PC-3 (cell line): Measurements from ENCODE around the gene GRB10. TPM values are rescaled to one million over a fixed set of nuclear protein-coding genes. Genes with fewer than 3 reads are reported as not detected.

ENCODE experiments used
- ATAC-seq: fragments of 200-7000 bp; cut with Tn5 transposase; 2 replicates; pipeline ENCODE4 v1.9.1; 2020; ENCODE audit warnings: mild to moderate bottlenecking, moderate library complexity
- BruUV-seq: library from RNA; stranded (reverse); fragments of 400-500 nt; replicated peaks from 2 replicates; lab custom pipeline; 2021; lab: Mats Ljungman, UMichigan
- CTCF ChIA-PET: fragments of 300-600 bp; sonication (Branson Sonifier 250); formaldehyde crosslinking; loops from one replicate; lab custom pipeline; 2022; ENCODE audit warnings: antibody characterized with exemption; lab: Charles Lee
- POLR2A ChIA-PET: fragments of 300-600 bp; sonication (Branson Sonifier 250); formaldehyde crosslinking; loops from one replicate; lab custom pipeline; 2022; ENCODE audit warnings: antibody characterized with exemption; ENCODE audit not compliant: unreplicated experiment; lab: Charles Lee
- DNase-seq: peaks from one replicate; pipeline ENCODE4 v3.0.0-alpha.2; 2015
- H2AFZ ChIP-seq: fragments of 300-600 bp; sonication (generic); 2 replicates; pipeline ENCODE4 v1.6.0; 2016; ENCODE audit warnings: antibody characterized with exemption, low read length
- H3F3A ChIP-seq: fragments of 300-600 bp; sonication (generic); one replicate; pipeline ENCODE4 v1.6.0; 2017; ENCODE audit warnings: antibody characterized with exemption, low read length, control low read depth, mild to moderate bottlenecking; ENCODE audit not compliant: unreplicated experiment
- H3K27ac ChIP-seq: fragments of 300-600 bp; sonication (generic); 2 replicates; pipeline ENCODE4 v1.5.1; 2016; ENCODE audit warnings: mild to moderate bottlenecking, low read length
- H3K27me3 ChIP-seq: fragments of 300-600 bp; sonication (generic); 2 replicates; pipeline ENCODE4 v1.6.1; 2016; ENCODE audit warnings: low read length, mixed read lengths
- H3K36me3 ChIP-seq: fragments of 300-600 bp; sonication (generic); 2 replicates; pipeline ENCODE4 v1.6.1; 2016; ENCODE audit warnings: low read depth, mixed run types, low read length, mixed read lengths
- H3K4me1 ChIP-seq: fragments of 300-600 bp; sonication (generic); 2 replicates; pipeline ENCODE4 v1.5.1; 2016; ENCODE audit warnings: low read length; ENCODE audit not compliant: insufficient read depth
- H3K4me2 ChIP-seq: fragments of 300-600 bp; sonication (generic); 2 replicates; pipeline ENCODE4 v1.6.0; 2016; ENCODE audit warnings: low read length
- H3K4me3 ChIP-seq: fragments of 300-600 bp; sonication (generic); 2 replicates; pipeline ENCODE4 v1.5.1; 2016; ENCODE audit warnings: mild to moderate bottlenecking, low read length, mixed read lengths
- H3K79me2 ChIP-seq: fragments of 300-600 bp; sonication (generic); 2 replicates; pipeline ENCODE4 v1.6.1; 2017; ENCODE audit warnings: low read length, mixed read lengths
- H3K9ac ChIP-seq: fragments of 300-600 bp; sonication (generic); 2 replicates; pipeline ENCODE4 v1.6.0; 2016; ENCODE audit warnings: mild to moderate bottlenecking, low read length
- H3K9me2 ChIP-seq: fragments of 300-600 bp; sonication (generic); replicated peaks from 2 replicates; pipeline ENCODE4 v1.6.1; 2016; ENCODE audit warnings: mixed run types, low read length, mixed read lengths
- H3K9me3 ChIP-seq: fragments of 300-600 bp; sonication (generic); 2 replicates; pipeline ENCODE4 v1.6.1; 2016; ENCODE audit warnings: low read length, mixed read lengths
- H4K20me1 ChIP-seq: fragments of 300-600 bp; sonication (generic); 2 replicates; pipeline ENCODE4 v1.6.1; 2016; ENCODE audit warnings: low read length, mixed read lengths
- EZH2 ChIP-seq: fragments of 300-600 bp; sonication (generic); IDR thresholded peaks from one replicate; pipeline ENCODE4 v1.6.1; 2017; ENCODE audit warnings: antibody characterized with exemption, mild to moderate bottlenecking, low read length; ENCODE audit not compliant: unreplicated experiment
- EZH2phosphoT487 ChIP-seq: fragments of 300-600 bp; sonication (generic); IDR thresholded peaks from 2 replicates; pipeline ENCODE4 v1.6.1; 2018; ENCODE audit warnings: mild to moderate bottlenecking, antibody characterized with exemption, low read length, borderline replicate concordance
- intact Hi-C: fragments of 100-400 bp; cut with micrococcal nuclease; formaldehyde crosslinking; loops from 2 replicates; pipeline ENCODE4 v1.9.0; 2023
- total RNA-seq: library from RNA; depleted of rRNA; stranded (reverse); fragments of >200 nt; gene quantifications from 2 replicates; pipeline ENCODE4 v1.2.3, GENCODE V29; 2014
- TF ChIP-seq, protein P1 (sequence below): fragments of 300-600 bp; sonication (generic); conservative IDR thresholded peaks from 2 replicates; pipeline ENCODE4 v1.5.1; 2017; ENCODE audit warnings: antibody characterized with exemption, low read depth, mild to moderate bottlenecking, low read length

The GRB10 gene
- total RNA-seq, 1 experiment from 2014 or later, result 61.3 TPM

DNA sequence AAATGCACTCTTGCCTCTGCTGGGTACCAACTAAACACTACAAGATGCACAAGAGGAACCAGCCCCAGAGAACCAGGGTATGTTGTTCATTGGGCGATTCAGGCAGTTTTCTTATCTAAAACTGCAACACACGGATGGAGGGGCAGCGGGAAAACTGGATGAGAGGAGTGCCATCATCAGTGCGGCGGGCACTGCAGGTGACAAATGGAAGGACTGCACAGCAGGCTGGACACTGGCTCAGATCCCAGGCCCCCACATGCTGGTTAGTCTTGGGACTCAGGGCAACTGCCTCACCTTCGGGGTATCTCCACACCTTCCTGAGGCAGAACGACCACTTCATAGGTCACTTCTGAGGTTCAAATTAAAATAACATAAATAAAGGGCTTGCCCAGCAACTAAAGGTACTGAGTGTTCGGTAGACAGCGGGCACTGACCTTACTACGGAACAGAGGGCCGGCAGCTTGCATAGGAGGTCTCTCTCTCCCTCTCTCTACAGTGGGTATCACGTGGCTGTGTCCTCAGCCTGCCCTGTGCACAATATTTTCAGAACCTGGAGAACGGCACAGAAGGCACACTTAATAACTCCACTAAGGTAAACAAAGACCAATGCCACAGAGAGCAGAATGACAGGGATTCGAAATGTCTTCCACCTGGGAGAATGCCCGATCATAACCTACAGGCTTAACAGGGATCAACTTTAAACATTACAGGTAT, 72.1 kb downstream of the GRB10 start:
- no peak for ATAC-seq
- BruUV-seq, result no TSS peak
- H3K4me2 ChIP-seq, result no peak overlapping the region

DNA sequence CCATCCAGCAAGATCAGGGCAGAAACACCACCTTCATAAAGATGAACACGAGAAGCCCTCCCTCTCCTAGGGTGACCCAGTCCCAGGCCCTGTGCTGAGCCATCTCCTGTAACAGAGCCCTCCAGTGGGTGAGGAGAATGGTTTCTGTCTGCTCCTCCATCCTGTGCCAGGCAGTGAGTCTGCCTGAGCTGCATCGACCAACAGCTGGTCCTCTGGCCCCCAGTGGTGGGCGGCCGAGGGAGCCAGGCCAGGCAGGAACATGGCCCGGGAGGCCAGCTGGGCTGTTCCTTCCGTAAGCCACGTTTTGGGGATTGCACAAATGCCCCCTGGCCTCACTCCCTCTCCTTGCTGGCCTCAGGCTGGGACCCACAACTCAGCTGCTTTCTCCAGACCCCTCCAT, 73.5 kb downstream of the GRB10 start:
- Histone ChIP-seq H3K9me3 (no peaks in the 10 kb centered on the region), H2AFZ (no peak overlapping the region), H3K4me2 (no peak overlapping the region), H3K4me1 (peaks cover 54% of the 10 kb centered on the region), H3K9me2 (0 out of 2 replicates have a peak, but pooled peaks cover 3% of the 10 kb centered on the region), H3F3A (no peaks in the 10 kb centered on the region), H4K20me1 (peaks cover 14% of the 10 kb centered on the region; the same call in 1 of the 2 replicates), H3K27me3 (no peaks in the 10 kb centered on the region), H3K9ac (no peak overlapping the region), H3K27ac (peak overlapping the region; percentile 27), H3K79me2 (peaks cover 82% of the 10 kb centered on the region), H3K36me3 (no peaks in the 10 kb centered on the region), H3K4me3 (no peak overlapping the region)
- no peak for ATAC-seq
- intact Hi-C loops, result no loop called here
- BruUV-seq, result no TSS peak
- POLR2A ChIA-PET, result no interaction called here
- no peak for DNase-seq
- CTCF ChIA-PET, result no interaction called here
- TF ChIP-seq EZH2phosphoT487 (no peak), EZH2 (no peak)
- TF ChIP-seq, protein P1, sequence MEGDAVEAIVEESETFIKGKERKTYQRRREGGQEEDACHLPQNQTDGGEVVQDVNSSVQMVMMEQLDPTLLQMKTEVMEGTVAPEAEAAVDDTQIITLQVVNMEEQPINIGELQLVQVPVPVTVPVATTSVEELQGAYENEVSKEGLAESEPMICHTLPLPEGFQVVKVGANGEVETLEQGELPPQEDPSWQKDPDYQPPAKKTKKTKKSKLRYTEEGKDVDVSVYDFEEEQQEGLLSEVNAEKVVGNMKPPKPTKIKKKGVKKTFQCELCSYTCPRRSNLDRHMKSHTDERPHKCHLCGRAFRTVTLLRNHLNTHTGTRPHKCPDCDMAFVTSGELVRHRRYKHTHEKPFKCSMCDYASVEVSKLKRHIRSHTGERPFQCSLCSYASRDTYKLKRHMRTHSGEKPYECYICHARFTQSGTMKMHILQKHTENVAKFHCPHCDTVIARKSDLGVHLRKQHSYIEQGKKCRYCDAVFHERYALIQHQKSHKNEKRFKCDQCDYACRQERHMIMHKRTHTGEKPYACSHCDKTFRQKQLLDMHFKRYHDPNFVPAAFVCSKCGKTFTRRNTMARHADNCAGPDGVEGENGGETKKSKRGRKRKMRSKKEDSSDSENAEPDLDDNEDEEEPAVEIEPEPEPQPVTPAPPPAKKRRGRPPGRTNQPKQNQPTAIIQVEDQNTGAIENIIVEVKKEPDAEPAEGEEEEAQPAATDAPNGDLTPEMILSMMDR, result no peak

More for the DNA sequence above, 72.1 kb downstream of the GRB10 start:
- H3K9ac ChIP-seq, result no peak overlapping the region
- H3K79me2 ChIP-seq, result peaks cover 81% of the 10 kb centered on the region
- no peaks in the 10 kb centered on the region for H3K36me3 ChIP-seq
- DNase-seq, result no peak
- H3K9me2 ChIP-seq, result 0 out of 2 replicates have a peak, but pooled peaks cover 3% of the 10 kb centered on the region
- intact Hi-C loops, result no loop called here
- no peak overlapping the region for H3K4me3 ChIP-seq
- no peaks in the 10 kb centered on the region for H3K9me3 ChIP-seq
- peaks cover 14% of the 10 kb centered on the region; the same call in 1 of the 2 replicates for H4K20me1 ChIP-seq
- H3F3A ChIP-seq, result no peaks in the 10 kb centered on the region
- ChIA-PET CTCF (no interaction called here), POLR2A (interaction anchor here (0.6 kb wide), 1 partner anchor 129 kb away, joined by 3 read pairs; no protein-coding TSS in a partner anchor)
- TF ChIP-seq, protein P1, result no peak
- no peak for TF ChIP-seq EZH2
- no peak for TF ChIP-seq EZH2phosphoT487
- peak overlapping the region; percentile 9; the same call in 1 of the 2 replicates for H3K27ac ChIP-seq
- peaks cover 66% of the 10 kb centered on the region for H3K4me1 ChIP-seq
- no peaks in the 10 kb centered on the region for H3K27me3 ChIP-seq
- H2AFZ ChIP-seq, result no peak overlapping the region
